C4-2B (cell line): Measurements from ENCODE around the gene DOCK10.

Experiments
- ZFX ChIP-seq: fragments of 450-650 bp; IDR thresholded peaks from 2 replicates; pipeline ENCODE4 v1.6.1; 2017
- TF ChIP-seq, protein P1 (sequence below): fragments of 450-650 bp; conservative IDR thresholded peaks from 2 replicates; pipeline ENCODE4 v1.5.1; 2017; ENCODE audit warnings: mild to moderate bottlenecking

DNA sequence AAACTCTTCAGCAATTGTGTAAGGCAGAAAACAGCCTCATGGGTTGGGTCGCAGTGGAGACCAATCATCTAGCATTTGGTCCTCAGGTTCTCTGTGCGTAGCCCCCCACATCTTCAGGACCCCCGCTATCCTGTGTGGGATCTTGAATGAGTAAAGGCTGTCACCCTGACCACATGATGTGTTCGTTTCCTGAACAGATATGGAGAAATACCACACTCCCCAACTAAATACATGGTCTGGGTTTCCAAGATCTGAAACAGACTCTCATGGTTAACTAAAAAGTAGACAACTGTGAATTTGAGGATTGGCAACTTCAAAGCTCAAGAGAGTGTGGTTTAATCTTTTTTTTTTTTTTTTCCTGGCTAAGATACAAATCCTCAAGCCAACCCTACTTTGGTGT is 23.2 kb downstream of the DOCK10 start:
- TF ChIP-seq, protein P1, sequence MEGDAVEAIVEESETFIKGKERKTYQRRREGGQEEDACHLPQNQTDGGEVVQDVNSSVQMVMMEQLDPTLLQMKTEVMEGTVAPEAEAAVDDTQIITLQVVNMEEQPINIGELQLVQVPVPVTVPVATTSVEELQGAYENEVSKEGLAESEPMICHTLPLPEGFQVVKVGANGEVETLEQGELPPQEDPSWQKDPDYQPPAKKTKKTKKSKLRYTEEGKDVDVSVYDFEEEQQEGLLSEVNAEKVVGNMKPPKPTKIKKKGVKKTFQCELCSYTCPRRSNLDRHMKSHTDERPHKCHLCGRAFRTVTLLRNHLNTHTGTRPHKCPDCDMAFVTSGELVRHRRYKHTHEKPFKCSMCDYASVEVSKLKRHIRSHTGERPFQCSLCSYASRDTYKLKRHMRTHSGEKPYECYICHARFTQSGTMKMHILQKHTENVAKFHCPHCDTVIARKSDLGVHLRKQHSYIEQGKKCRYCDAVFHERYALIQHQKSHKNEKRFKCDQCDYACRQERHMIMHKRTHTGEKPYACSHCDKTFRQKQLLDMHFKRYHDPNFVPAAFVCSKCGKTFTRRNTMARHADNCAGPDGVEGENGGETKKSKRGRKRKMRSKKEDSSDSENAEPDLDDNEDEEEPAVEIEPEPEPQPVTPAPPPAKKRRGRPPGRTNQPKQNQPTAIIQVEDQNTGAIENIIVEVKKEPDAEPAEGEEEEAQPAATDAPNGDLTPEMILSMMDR = no peak
- no peak for TF ChIP-seq ZFX
